PC-9 (cell line): ENCODE results near the gene SOCS1. TPM values are rescaled to one million over a fixed set of nuclear protein-coding genes. Genes with fewer than 3 reads are reported as not detected.

ENCODE experiments used
- BruUV-seq: library from RNA; stranded (reverse); fragments of 400-500 nt; replicated peaks from 2 replicates; lab custom pipeline; 2021; lab: Mats Ljungman, UMichigan
- CTCF ChIA-PET: fragments of 300-600 bp; sonication (Branson Sonifier 250); formaldehyde crosslinking; loops from one replicate; lab custom pipeline; 2022; ENCODE audit warnings: antibody characterized with exemption; lab: Charles Lee
- POLR2A ChIA-PET: fragments of 300-600 bp; sonication (Branson Sonifier 250); formaldehyde crosslinking; loops from one replicate; lab custom pipeline; 2022; ENCODE audit warnings: antibody characterized with exemption; ENCODE audit not compliant: unreplicated experiment; lab: Charles Lee
- DNase-seq, 2 experiments: peaks; one replicate each; pipeline versions ENCODE4 v3.0.0 to v3.0.0-alpha.2; 2015 to 2022; ENCODE audit warnings: mixed read lengths in 1 of 2
- H2AFZ ChIP-seq: fragments of 200-600 bp; sonication (generic); 2 replicates; pipeline ENCODE4 v1.8.1; 2017; ENCODE audit warnings: antibody characterized with exemption
- H3F3A ChIP-seq: fragments of 200-600 bp; sonication (generic); 2 replicates; pipeline ENCODE4 v1.8.1; 2017; ENCODE audit warnings: antibody characterized with exemption, mild to moderate bottlenecking, low read depth; ENCODE audit not compliant: insufficient read depth
- H3K27ac ChIP-seq: fragments of 200-600 bp; sonication (generic); 2 replicates; pipeline ENCODE4 v1.6.1; 2016; ENCODE audit warnings: mixed run types
- H3K27me3 ChIP-seq: fragments of 200-600 bp; sonication (generic); 2 replicates; pipeline ENCODE4 v1.6.1; 2016; ENCODE audit warnings: low read depth, mixed run types; ENCODE audit not compliant: insufficient read depth
- H3K36me3 ChIP-seq: fragments of 200-600 bp; sonication (generic); 2 replicates; pipeline ENCODE4 v1.6.1; 2016; ENCODE audit warnings: low read depth, mixed run types
- H3K4me1 ChIP-seq: fragments of 200-600 bp; sonication (generic); replicated peaks from 2 replicates; pipeline ENCODE4 v1.6.1; 2016; ENCODE audit warnings: mixed run types; ENCODE audit not compliant: insufficient read depth
- H3K4me2 ChIP-seq: fragments of 200-600 bp; sonication (generic); 2 replicates; pipeline ENCODE4 v1.6.1; 2017; ENCODE audit warnings: mixed run types
- H3K4me3 ChIP-seq: fragments of 200-600 bp; sonication (generic); 2 replicates; pipeline ENCODE4 v1.6.1; 2016; ENCODE audit warnings: mixed run types
- H3K79me2 ChIP-seq: fragments of 200-600 bp; sonication (generic); 2 replicates; pipeline ENCODE4 v1.6.1; 2017; ENCODE audit warnings: low read depth, mixed run types
- H3K9me2 ChIP-seq: fragments of 200-600 bp; sonication (generic); 2 replicates; pipeline ENCODE4 v1.8.1; 2017; ENCODE audit warnings: mild to moderate bottlenecking; ENCODE audit not compliant: insufficient read depth
- H3K9me3 ChIP-seq: fragments of 200-600 bp; sonication (generic); 2 replicates; pipeline ENCODE4 v1.8.1; 2016; ENCODE audit warnings: low read depth; ENCODE audit not compliant: insufficient read depth
- H4K20me1 ChIP-seq: fragments of 200-600 bp; sonication (generic); 2 replicates; pipeline ENCODE4 v1.8.1; 2017; ENCODE audit not compliant: insufficient read depth
- CTCF ChIP-seq: fragments of 200-600 bp; sonication (generic); conservative IDR thresholded peaks from 2 replicates; pipeline ENCODE4 v1.6.1; 2017; ENCODE audit warnings: mixed run types, antibody characterized with exemption, mild to moderate bottlenecking, moderate library complexity
- EZH2 ChIP-seq: fragments of 200-600 bp; sonication (generic); IDR thresholded peaks from 2 replicates; pipeline ENCODE4 v1.8.0; 2017; ENCODE audit warnings: antibody characterized with exemption, low read depth
- intact Hi-C: fragments of 100-400 bp; cut with micrococcal nuclease; formaldehyde crosslinking; loops from one replicate; pipeline ENCODE4 v1.10.0; 2022; ENCODE audit not compliant: unreplicated experiment
- total RNA-seq: library from RNA; stranded (reverse); gene quantifications from 2 replicates; pipeline ENCODE4 v1.2.3, GENCODE V29; 2021

Gene SOCS1
- total RNA-seq, 1 experiment from 2014 or later, result 4.6 TPM

GRCh38 chr16:11283820-11284248 is 27.8 kb upstream of the SOCS1 start:
- POLR2A ChIA-PET, result interaction anchor here (0.7 kb wide), 1 partner anchor 20 kb away, joined by 5 read pairs; no protein-coding TSS in a partner anchor
- no peaks in the 10 kb centered on the region for H4K20me1 ChIP-seq
- no peak overlapping the region for H3K4me2 ChIP-seq
- DNase-seq, result no peak
- intact Hi-C loops, result no loop called here
- no peak overlapping the region for H3K4me3 ChIP-seq
- H3K27ac ChIP-seq, result no peak overlapping the region
- H3K9me3 ChIP-seq, result no peaks in the 10 kb centered on the region
- TF ChIP-seq CTCF, result no peak
- TF ChIP-seq EZH2, result no peak
- H3F3A ChIP-seq, result no peaks in the 10 kb centered on the region
- BruUV-seq, result no TSS peak
- H3K9me2 ChIP-seq, result no peaks in the 10 kb centered on the region
- H3K27me3 ChIP-seq, result no peaks in the 10 kb centered on the region
- H3K36me3 ChIP-seq, result no peaks in the 10 kb centered on the region
- H3K79me2 ChIP-seq, result no peaks in the 10 kb centered on the region
- CTCF ChIA-PET, result interaction anchor here (0.6 kb wide), 1 partner anchor 36 kb away, joined by 4 read pairs; no protein-coding TSS in a partner anchor
- no peak overlapping the region for H2AFZ ChIP-seq
- no peaks in the 10 kb centered on the region for H3K4me1 ChIP-seq

- TF ChIP-seq CTCF (no peak), EZH2 (no peak)
- no peak within 1 kb of the TSS for H3K27ac ChIP-seq
- H3K36me3 ChIP-seq, result no peaks in the 10 kb centered on the region
- POLR2A ChIA-PET, result no interaction called here
- no peaks in the 10 kb centered on the region for H3K9me3 ChIP-seq
- no peak within 1 kb of the TSS for H2AFZ ChIP-seq
- H3K9me2 ChIP-seq, result no peaks in the 10 kb centered on the region
- no peaks in the 10 kb centered on the region for H4K20me1 ChIP-seq
- H3K79me2 ChIP-seq, result no peaks in the 10 kb centered on the region
- no peak for DNase-seq
- H3K4me2 ChIP-seq, result no peak within 1 kb of the TSS
- no peaks in the 10 kb centered on the region for H3F3A ChIP-seq
- CTCF ChIA-PET, result no interaction called here
- H3K27me3 ChIP-seq, result no peaks in the 10 kb centered on the region
- no peak within 1 kb of the TSS for H3K4me3 ChIP-seq
- H3K4me1 ChIP-seq, result no peaks in the 10 kb centered on the region
- BruUV-seq, result no TSS peak
- intact Hi-C loops, result no loop called here
Observed at GRCh38 chr16:11280616-11281522, 24.9 kb upstream of the SOCS1 start, which contains the start of gene PRM1. TSS of gene PRM1 (minus strand) at chr16:11281330. CDS start at chr16:11281238, 92 bp downstream.

GRCh38 chr16:11278681-11279628 is 23.0 kb upstream of the SOCS1 start:
- CTCF ChIA-PET, result no interaction called here

More at GRCh38 chr16:11278681-11279628, 23.0 kb upstream of the SOCS1 start:
- Histone ChIP-seq H3K4me2 (no peak overlapping the region), H3K9me2 (no peaks in the 10 kb centered on the region), H3K27ac (no peak overlapping the region), H3K4me1 (no peaks in the 10 kb centered on the region), H3K9me3 (no peaks in the 10 kb centered on the region), H3K79me2 (no peaks in the 10 kb centered on the region), H3K36me3 (no peaks in the 10 kb centered on the region), H3K4me3 (no peak overlapping the region), H4K20me1 (no peaks in the 10 kb centered on the region), H2AFZ (no peak overlapping the region), H3K27me3 (no peaks in the 10 kb centered on the region), H3F3A (no peaks in the 10 kb centered on the region)
- intact Hi-C loops, result no loop called here
- no peak for DNase-seq
- no peak for TF ChIP-seq CTCF
- no peak for TF ChIP-seq EZH2
- POLR2A ChIA-PET, result no interaction called here
- BruUV-seq, result no TSS peak
